ENCODE results near the gene CCDC117. TPM values are rescaled to one million over a fixed set of nuclear protein-coding genes. Genes with fewer than 3 reads are reported as not detected.

Gene CCDC117
- total RNA-seq, 2 donors from 2014 or later = 40.9 TPM

DNA sequence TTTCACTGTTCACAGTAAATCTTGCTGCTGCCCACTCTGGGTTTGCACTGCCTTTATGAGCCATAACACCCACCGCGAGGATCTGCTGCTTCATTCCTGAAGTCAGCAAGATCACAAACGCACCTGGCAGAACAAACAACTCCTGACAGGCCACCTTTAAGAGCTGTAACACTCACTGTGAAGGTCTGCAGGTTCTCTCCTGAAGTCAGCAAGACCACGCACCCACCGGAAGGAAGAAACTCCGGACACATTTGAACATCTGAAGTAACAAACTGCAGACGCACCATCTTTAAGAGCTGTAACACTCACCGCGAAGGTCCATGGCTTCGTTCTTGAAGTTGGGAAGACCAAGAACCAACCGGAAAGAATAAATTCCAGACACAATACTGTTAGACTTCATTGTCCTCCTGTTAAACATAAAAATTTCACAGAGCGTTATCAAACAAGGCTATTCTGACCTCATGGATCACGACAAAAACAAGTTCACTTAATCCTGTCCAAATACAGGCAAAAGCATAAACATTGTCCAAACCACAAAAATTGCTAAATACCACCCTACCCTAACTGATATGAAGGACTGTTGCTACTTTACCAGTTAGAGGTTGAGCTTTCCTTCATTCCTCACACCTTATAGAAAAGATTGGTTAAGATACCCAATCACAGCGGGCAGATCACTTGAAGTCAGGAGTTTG lies 3.0 kb upstream of the CCDC117 start:
- no peak overlapping the region for H3K9ac ChIP-seq (ENCODE audit: extremely low read depth, low read length, poor library complexity, severe bottlenecking)
- H3K27ac ChIP-seq (ENCODE audit: low read depth, low read length) = no peak overlapping the region
- Mint-ChIP-seq H3K4me1 (peaks cover 4% of the 10 kb centered on the region), H3K27me3 (ENCODE audit: insufficient read depth) (no peaks in the 10 kb centered on the region), H3K27ac (no peak overlapping the region), H3K36me3 (ENCODE audit: low read depth) (peaks cover 8% of the 10 kb centered on the region), H3K4me3 (no peak overlapping the region), H3K9me3 (peaks cover 11% of the 10 kb centered on the region)
- no peaks in the 10 kb centered on the region for H3K27me3 ChIP-seq (ENCODE audit: control insufficient read depth, insufficient read depth, low read length, poor library complexity, severe bottlenecking)
- DNase-seq = no peak
- H3K36me3 ChIP-seq (ENCODE audit: control insufficient read depth, insufficient read depth, low read length) = peaks cover 2% of the 10 kb centered on the region
- H3K4me3 ChIP-seq (ENCODE audit: low read length) = no peak overlapping the region
- TF ChIP-seq, protein P1, sequence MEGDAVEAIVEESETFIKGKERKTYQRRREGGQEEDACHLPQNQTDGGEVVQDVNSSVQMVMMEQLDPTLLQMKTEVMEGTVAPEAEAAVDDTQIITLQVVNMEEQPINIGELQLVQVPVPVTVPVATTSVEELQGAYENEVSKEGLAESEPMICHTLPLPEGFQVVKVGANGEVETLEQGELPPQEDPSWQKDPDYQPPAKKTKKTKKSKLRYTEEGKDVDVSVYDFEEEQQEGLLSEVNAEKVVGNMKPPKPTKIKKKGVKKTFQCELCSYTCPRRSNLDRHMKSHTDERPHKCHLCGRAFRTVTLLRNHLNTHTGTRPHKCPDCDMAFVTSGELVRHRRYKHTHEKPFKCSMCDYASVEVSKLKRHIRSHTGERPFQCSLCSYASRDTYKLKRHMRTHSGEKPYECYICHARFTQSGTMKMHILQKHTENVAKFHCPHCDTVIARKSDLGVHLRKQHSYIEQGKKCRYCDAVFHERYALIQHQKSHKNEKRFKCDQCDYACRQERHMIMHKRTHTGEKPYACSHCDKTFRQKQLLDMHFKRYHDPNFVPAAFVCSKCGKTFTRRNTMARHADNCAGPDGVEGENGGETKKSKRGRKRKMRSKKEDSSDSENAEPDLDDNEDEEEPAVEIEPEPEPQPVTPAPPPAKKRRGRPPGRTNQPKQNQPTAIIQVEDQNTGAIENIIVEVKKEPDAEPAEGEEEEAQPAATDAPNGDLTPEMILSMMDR (conservative IDR thresholded peaks at IDR 0.05) = no peak
- no peaks in the 10 kb centered on the region for H3K9me3 ChIP-seq (ENCODE audit: control insufficient read depth, low read length)
- WGBS, 2 experiments (ENCODE audit: insufficient coverage in 1 of 2, insufficient read length in 1 of 2) = 96 to 99% methylated on average over 12 to 14 of the region's 14 CpGs
- no peaks in the 10 kb centered on the region for H3K4me1 ChIP-seq (ENCODE audit: control insufficient read depth, insufficient read depth, low read length)

DNA sequence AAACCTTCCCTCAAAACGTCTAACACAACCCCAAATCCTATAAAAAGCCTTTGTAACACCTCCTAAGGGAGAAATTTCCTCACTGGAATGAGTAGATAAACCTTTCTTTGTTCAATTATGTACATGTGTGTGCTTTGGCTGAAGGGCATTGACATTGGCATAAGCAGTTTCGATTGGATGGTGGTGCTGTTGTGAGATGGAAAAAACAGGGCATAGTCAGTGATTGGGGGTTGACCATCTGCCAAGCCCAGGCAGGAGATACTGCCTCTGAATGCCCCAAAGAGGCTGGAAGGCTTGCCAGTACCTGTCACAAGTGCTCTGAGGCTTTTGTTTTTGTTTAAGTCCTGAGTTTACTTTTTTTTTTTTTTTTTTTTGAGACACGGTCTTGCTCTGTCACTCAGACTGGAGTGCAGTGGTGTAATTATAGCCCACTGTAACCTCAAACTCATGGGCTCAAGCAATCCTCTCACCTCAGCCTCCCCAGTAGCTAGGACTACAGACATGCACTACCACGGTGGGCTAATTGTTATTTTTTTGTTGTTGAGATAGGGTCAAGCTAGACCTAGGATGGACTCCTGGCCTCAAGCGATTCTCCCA lies 1.2 kb upstream of the CCDC117 start:
- Mint-ChIP-seq H3K27me3 (ENCODE audit: insufficient read depth) (no peaks in the 10 kb centered on the region), H3K27ac (no peak overlapping the region), H3K4me1 (peaks cover 4% of the 10 kb centered on the region), H3K36me3 (ENCODE audit: low read depth) (peaks cover 22% of the 10 kb centered on the region), H3K9me3 (peaks cover 11% of the 10 kb centered on the region), H3K4me3 (no peak overlapping the region)
- Histone ChIP-seq H3K27me3 (ENCODE audit: control insufficient read depth, insufficient read depth, low read length, poor library complexity, severe bottlenecking) (no peaks in the 10 kb centered on the region), H3K36me3 (ENCODE audit: control insufficient read depth, insufficient read depth, low read length) (peaks cover 18% of the 10 kb centered on the region), H3K4me1 (ENCODE audit: control insufficient read depth, insufficient read depth, low read length) (no peaks in the 10 kb centered on the region), H3K9ac (ENCODE audit: extremely low read depth, low read length, poor library complexity, severe bottlenecking) (no peak overlapping the region), H3K27ac (ENCODE audit: low read depth, low read length) (no peak overlapping the region), H3K4me3 (ENCODE audit: low read length) (no peak overlapping the region), H3K9me3 (ENCODE audit: control insufficient read depth, low read length) (no peaks in the 10 kb centered on the region)
- no peak for DNase-seq
- 83 to 90% methylated on average over 1 to 5 of the region's 5 CpGs for WGBS, 2 experiments (ENCODE audit: insufficient coverage in 1 of 2, insufficient read length in 1 of 2)
- TF ChIP-seq, protein P1 (conservative IDR thresholded peaks at IDR 0.05) = no peak

DNA sequence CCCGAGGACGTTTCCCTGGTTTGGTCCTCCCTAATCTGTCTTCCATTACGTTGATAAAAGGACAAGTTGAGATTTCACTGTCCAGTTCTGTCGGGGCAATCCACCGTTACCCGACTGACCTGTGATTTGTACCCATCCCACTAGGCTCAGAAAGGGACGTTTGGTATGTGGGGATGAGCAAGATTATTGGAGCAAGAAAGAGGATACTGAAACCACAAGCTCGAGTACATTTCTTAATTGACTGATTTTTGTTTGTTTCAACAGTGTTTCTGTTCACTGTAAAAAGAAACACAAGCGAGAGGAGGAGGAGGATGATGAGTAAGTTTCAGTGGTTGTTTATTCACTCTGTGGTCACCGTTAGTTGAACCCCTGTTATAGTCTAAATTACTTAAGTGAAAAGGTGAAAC lies 969 bp downstream of the CCDC117 start:
- Histone ChIP-seq H3K27ac (ENCODE audit: low read depth, low read length) (no peak overlapping the region), H3K9ac (ENCODE audit: extremely low read depth, low read length, poor library complexity, severe bottlenecking) (peak overlapping the region; percentile 98), H3K4me1 (ENCODE audit: control insufficient read depth, insufficient read depth, low read length) (no peaks in the 10 kb centered on the region), H3K36me3 (ENCODE audit: control insufficient read depth, insufficient read depth, low read length) (peaks cover 23% of the 10 kb centered on the region), H3K27me3 (ENCODE audit: control insufficient read depth, insufficient read depth, low read length, poor library complexity, severe bottlenecking) (no peaks in the 10 kb centered on the region), H3K4me3 (ENCODE audit: low read length) (peak overlapping the region; percentile 99), H3K9me3 (ENCODE audit: control insufficient read depth, low read length) (no peaks in the 10 kb centered on the region)
- Mint-ChIP-seq H3K9me3 (peaks cover 11% of the 10 kb centered on the region), H3K4me1 (peaks cover 4% of the 10 kb centered on the region), H3K27ac (peak overlapping the region; percentile 90), H3K27me3 (ENCODE audit: insufficient read depth) (no peaks in the 10 kb centered on the region), H3K4me3 (peak overlapping the region; percentile 71), H3K36me3 (ENCODE audit: low read depth) (peaks cover 34% of the 10 kb centered on the region)
- no peak for DNase-seq
- WGBS, 2 experiments (ENCODE audit: insufficient coverage in 1 of 2, insufficient read length in 1 of 2) = 18 to 22% methylated on average over 10 of the region's 10 CpGs
- TF ChIP-seq, protein P1 (conservative IDR thresholded peaks at IDR 0.05) = no peak

Measured in endodermal cell (in vitro differentiated cells).